Esophagus (tissue), 2 donors: ENCODE measurements around the gene PLPPR3. TPM values are rescaled to one million over a fixed set of nuclear protein-coding genes. Genes with fewer than 3 reads are reported as not detected.
"Not testable (repeated sequence)": the region's sequence is repeated elsewhere in the genome, so short reads cannot be mapped to it uniquely, and the experiment has no call there.

Source experiments
- H3K27ac ChIP-seq, 2 donors: one replicate each; pipeline ENCODE4 v1.5.1; 2013; ENCODE audit warnings: low read depth in 2 of 2, mild to moderate bottlenecking in 2 of 2, inconsistent platforms in 1 of 2, low read length in 1 of 2, moderate library complexity in 1 of 2
- H3K27me3 ChIP-seq, 2 donors: one replicate each; pipeline ENCODE4 v1.6.1; 2013; ENCODE audit warnings: low read length in 2 of 2, control low read depth in 1 of 2, mild to moderate bottlenecking in 1 of 2; ENCODE audit not compliant: insufficient read depth in 2 of 2, control insufficient read depth in 1 of 2
- H3K36me3 ChIP-seq, 2 donors: one replicate each; pipeline ENCODE4 v1.6.1; 2013; ENCODE audit warnings: low read length in 1 of 2; ENCODE audit not compliant: control insufficient read depth in 2 of 2, insufficient read depth in 2 of 2
- H3K4me1 ChIP-seq, 2 donors: one replicate each; pipeline ENCODE4 v1.6.1; 2013; ENCODE audit warnings: low read length in 1 of 2; ENCODE audit not compliant: control insufficient read depth in 2 of 2, insufficient read depth in 2 of 2
- H3K4me3 ChIP-seq, 2 donors: one replicate each; pipeline ENCODE4 v1.5.1; 2013; ENCODE audit warnings: low read length in 2 of 2, mild to moderate bottlenecking in 2 of 2, low read depth in 1 of 2, moderate library complexity in 1 of 2
- H3K9me3 ChIP-seq, 2 donors: one replicate each; pipeline ENCODE4 v1.6.1; 2013; ENCODE audit warnings: mild to moderate bottlenecking in 2 of 2, low read depth in 1 of 2, low read length in 1 of 2, moderate library complexity in 1 of 2; ENCODE audit not compliant: control insufficient read depth in 2 of 2, insufficient read depth in 1 of 2
- WGBS, 2 donors: extraction: QIAGEN DNeasy Blood & Tissue Kit; methylation state at CpG; one replicate each; pipeline ENCODE4 v1.1.7; 2013; 5-methylcytosine and 5-hydroxymethylcytosine counted together
- polyA plus RNA-seq, 2 donors: library from polyadenylated mRNA; stranded (reverse); fragments of 200-250 nt; gene quantifications; one replicate each; pipeline ENCODE4 v1.2.3, GENCODE V29; 2013
- donor health status: healthy with polysubstance abuse.
- donor health status: Bipolar disorder and iron deficiency.

The PLPPR3 gene
- polyA plus RNA-seq, 2 donors = not detected

GRCh38 chr19:845707-846521 is 24.2 kb upstream of the PLPPR3 start:
- WGBS, 2 donors = 62 to 74% methylated on average over 34 to 37 of the region's 37 CpGs
- Histone ChIP-seq H3K4me3 (no peak overlapping the region), H3K27me3 (peaks cover 0 to 13% of the 10 kb centered on the region in 2 donors), H3K4me1 (peaks cover 0 to 11% of the 10 kb centered on the region in 2 donors), H3K36me3 (no peaks in the 10 kb centered on the region), H3K9me3 (no peaks in the 10 kb centered on the region), H3K27ac (no peak overlapping the region)

GRCh38 chr19:844546-844971 is 22.8 kb upstream of the PLPPR3 start:
- H3K4me1 ChIP-seq = peaks cover 0 to 8% of the 10 kb centered on the region in 2 donors
- H3K27me3 ChIP-seq = peaks cover 0 to 13% of the 10 kb centered on the region in 2 donors
- H3K36me3 ChIP-seq = no peaks in the 10 kb centered on the region
- 21 to 29% methylated on average over 11 of the region's 11 CpGs for WGBS, 2 donors
- no peak overlapping the region for H3K27ac ChIP-seq
- no peak overlapping the region for H3K4me3 ChIP-seq
- H3K9me3 ChIP-seq = no peaks in the 10 kb centered on the region

- 9 to 23% methylated on average over 31 to 64 of the region's 70 CpGs for WGBS, 2 donors
- no peaks in the 10 kb centered on the region for H3K9me3 ChIP-seq
- no peaks in the 10 kb centered on the region for H3K36me3 ChIP-seq
- peaks cover 0 to 13% of the 10 kb centered on the region in 2 donors for H3K27me3 ChIP-seq
- no peak overlapping the region for H3K4me3 ChIP-seq
- H3K27ac ChIP-seq = no peak overlapping the region
- peaks cover 0 to 8% of the 10 kb centered on the region in 2 donors for H3K4me1 ChIP-seq
Measured at GRCh38 chr19:843836-844545, 22.2 kb upstream of the PLPPR3 start.

- H3K27ac ChIP-seq = no peak overlapping the region
- 4 to 6% methylated on average over 46 of the region's 46 CpGs for WGBS, 2 donors
- no peak overlapping the region for H3K4me3 ChIP-seq
- H3K4me1 ChIP-seq = peaks cover 0 to 8% of the 10 kb centered on the region in 2 donors
- no peaks in the 10 kb centered on the region for H3K9me3 ChIP-seq
- H3K27me3 ChIP-seq = peaks cover 0 to 13% of the 10 kb centered on the region in 2 donors
- no peaks in the 10 kb centered on the region for H3K36me3 ChIP-seq
Measured at GRCh38 chr19:843180-843835, 21.6 kb upstream of the PLPPR3 start.

- WGBS, 2 donors = 79 to 80% methylated on average over 7 of the region's 7 CpGs
- not testable (repeated sequence) for H3K27me3 ChIP-seq, H3K9me3 ChIP-seq
Measured at GRCh38 chr19:842802-843179, 21.0 kb upstream of the PLPPR3 start.

GRCh38 chr19:840519-841206 is 18.9 kb upstream of the PLPPR3 start, which contains the start of gene PRTN3:
PRTN3 (plus strand) TSS chr19:840999; CDS start chr19:841009, 10 bp downstream.
- 63 to 68% methylated on average over 24 of the region's 24 CpGs for WGBS, 2 donors
- Histone ChIP-seq H3K4me1 (peaks cover 0 to 5% of the 10 kb centered on the region in 2 donors), H3K27me3 (peaks cover 0 to 7% of the 10 kb centered on the region in 2 donors), H3K36me3 (no peaks in the 10 kb centered on the region), H3K27ac (no peak within 1 kb of the TSS), H3K4me3 (no peak within 1 kb of the TSS), H3K9me3 (no peaks in the 10 kb centered on the region)

More at GRCh38 chr19:842802-843179, 21.0 kb upstream of the PLPPR3 start:
- H3K27ac ChIP-seq, H3K4me3 ChIP-seq, H3K36me3 ChIP-seq, H3K4me1 ChIP-seq: not testable (repeated sequence)

- no peaks in the 10 kb centered on the region for H3K36me3 ChIP-seq
- H3K9me3 ChIP-seq = no peaks in the 10 kb centered on the region
- H3K4me3 ChIP-seq = no peak overlapping the region
- no peaks in the 10 kb centered on the region for H3K4me1 ChIP-seq
- peaks cover 0 to 4% of the 10 kb centered on the region in 2 donors for H3K27me3 ChIP-seq
- no peak overlapping the region for H3K27ac ChIP-seq
- 63 to 69% methylated on average over 31 to 36 of the region's 36 CpGs for WGBS, 2 donors
Measured at GRCh38 chr19:835210-835810, 13.6 kb upstream of the PLPPR3 start.

- Histone ChIP-seq H3K4me3 (no peak overlapping the region), H3K27me3 (peaks cover 0 to 4% of the 10 kb centered on the region in 2 donors), H3K36me3 (no peaks in the 10 kb centered on the region), H3K27ac (no peak overlapping the region), H3K9me3 (no peaks in the 10 kb centered on the region), H3K4me1 (no peaks in the 10 kb centered on the region)
- WGBS, 2 donors = 76 to 78% methylated on average over 24 of the region's 24 CpGs
Measured at GRCh38 chr19:834216-834615, 12.5 kb upstream of the PLPPR3 start.
